ENCODE data around the gene ARVCF.

ARVCF gene

GRCh38 chr22:20003304-20003703 is 13.3 kb downstream of the ARVCF start:
- no peak overlapping the region for H2BK12ac ChIP-seq (ENCODE audit: low read length)
- H2AFZ ChIP-seq (ENCODE audit: insufficient read depth, low read length, poor library complexity) = no peak overlapping the region
- no peak overlapping the region for H4K8ac ChIP-seq (ENCODE audit: low read depth, low read length)
- H4K12ac ChIP-seq (ENCODE audit: low read depth, low read length) = no peak overlapping the region
- H3K79me2 ChIP-seq (ENCODE audit: control insufficient read depth, insufficient read depth, low read length, poor library complexity) = no peaks in the 10 kb centered on the region
- no peaks in the 10 kb centered on the region for H3K79me1 ChIP-seq (ENCODE audit: low read length)
- no peak overlapping the region for H2AK5ac ChIP-seq (ENCODE audit: low read length)
- no peak overlapping the region for H3K4me3 ChIP-seq (ENCODE audit: low read depth, low read length)
- H3K23ac ChIP-seq (ENCODE audit: low read length) = no peak overlapping the region
- no CpG with 5 or more reads among the region's 1 CpG for WGBS (ENCODE audit: extremely low coverage, insufficient coverage, insufficient read length)
- DNase-seq = no peak
- no peak overlapping the region for H3K18ac ChIP-seq (ENCODE audit: low read length)
- H3K36me3 ChIP-seq (ENCODE audit: control insufficient read depth in 1 of 2, insufficient read depth in 2 of 2, low read length in 2 of 2) = no peaks in the 10 kb centered on the region
- H3K14ac ChIP-seq (ENCODE audit: low read length) = no peak overlapping the region
- no peak overlapping the region for H3K4ac ChIP-seq (ENCODE audit: low read depth, low read length)
- no peak overlapping the region for H3K27ac ChIP-seq (ENCODE audit: low read depth, low read length)
- no peak overlapping the region for H3K4me2 ChIP-seq (ENCODE audit: low read length)
- no peak overlapping the region for H4K91ac ChIP-seq (ENCODE audit: low read depth, low read length)
- no peak overlapping the region for H3K9ac ChIP-seq (ENCODE audit: low read length)
- H3K4me1 ChIP-seq (ENCODE audit: control insufficient read depth in 1 of 2, insufficient read depth in 2 of 2, low read length in 2 of 2) = peaks cover 0 to 1% of the 10 kb centered on the region in 2 experiments
- H3K27me3 ChIP-seq (ENCODE audit: insufficient read depth, low read length) = no peaks in the 10 kb centered on the region
- H2BK120ac ChIP-seq (ENCODE audit: insufficient read depth, low read length, poor library complexity) = no peak overlapping the region
- no peaks in the 10 kb centered on the region for H3K9me3 ChIP-seq (ENCODE audit: insufficient read depth, low read depth, low read length)
- H2BK5ac ChIP-seq (ENCODE audit: low read depth, low read length, poor library complexity) = no peak overlapping the region

- Histone ChIP-seq H3K4me1 (ENCODE audit: control insufficient read depth in 1 of 2, insufficient read depth in 2 of 2, low read length in 2 of 2) (peaks cover 0 to 2% of the 10 kb centered on the region in 2 experiments), H4K8ac (ENCODE audit: low read depth, low read length) (no peak overlapping the region), H2BK12ac (ENCODE audit: low read length) (no peak overlapping the region), H3K4me3 (ENCODE audit: low read depth, low read length) (no peak overlapping the region), H2AFZ (ENCODE audit: insufficient read depth, low read length, poor library complexity) (no peak overlapping the region), H2BK5ac (ENCODE audit: low read depth, low read length, poor library complexity) (no peak overlapping the region), H3K23ac (ENCODE audit: low read length) (no peak overlapping the region), H3K9ac (ENCODE audit: low read length) (no peak overlapping the region), H3K4ac (ENCODE audit: low read depth, low read length) (no peak overlapping the region), H2BK120ac (ENCODE audit: insufficient read depth, low read length, poor library complexity) (no peak overlapping the region), H4K91ac (ENCODE audit: low read depth, low read length) (no peak overlapping the region), H3K36me3 (ENCODE audit: control insufficient read depth in 1 of 2, insufficient read depth in 2 of 2, low read length in 2 of 2) (no peaks in the 10 kb centered on the region), H4K12ac (ENCODE audit: low read depth, low read length) (no peak overlapping the region), H3K79me1 (ENCODE audit: low read length) (no peaks in the 10 kb centered on the region), H3K79me2 (ENCODE audit: control insufficient read depth, insufficient read depth, low read length, poor library complexity) (no peaks in the 10 kb centered on the region), H3K27ac (ENCODE audit: low read depth, low read length) (no peak overlapping the region), H3K14ac (ENCODE audit: low read length) (no peak overlapping the region), H2AK5ac (ENCODE audit: low read length) (no peak overlapping the region), H3K9me3 (ENCODE audit: insufficient read depth, low read depth, low read length) (peaks cover 2% of the 10 kb centered on the region), H3K4me2 (ENCODE audit: low read length) (no peak overlapping the region), H3K27me3 (ENCODE audit: insufficient read depth, low read length) (no peaks in the 10 kb centered on the region), H3K18ac (ENCODE audit: low read length) (no peak overlapping the region)
- DNase-seq = no peak
- no CpG with 5 or more reads among the region's 2 CpGs for WGBS (ENCODE audit: extremely low coverage, insufficient coverage, insufficient read length)
Observed at GRCh38 chr22:20002636-20003035, 14.0 kb downstream of the ARVCF start.

GRCh38 chr22:20002128-20002527 is 14.5 kb downstream of the ARVCF start:
- no peak overlapping the region for H2AK5ac ChIP-seq (ENCODE audit: low read length)
- no peak overlapping the region for H3K18ac ChIP-seq (ENCODE audit: low read length)

GRCh38 chr22:20001082-20001638 is 15.5 kb downstream of the ARVCF start:
- peak; percentile 43 to 56 for DNase-seq
- Histone ChIP-seq H3K4me2 (ENCODE audit: low read length) (no peak overlapping the region), H3K79me1 (ENCODE audit: low read length) (no peaks in the 10 kb centered on the region), H2BK12ac (ENCODE audit: low read length) (no peak overlapping the region), H3K18ac (ENCODE audit: low read length) (no peak overlapping the region), H3K79me2 (ENCODE audit: control insufficient read depth, insufficient read depth, low read length, poor library complexity) (no peaks in the 10 kb centered on the region), H4K8ac (ENCODE audit: low read depth, low read length) (no peak overlapping the region), H3K36me3 (ENCODE audit: control insufficient read depth in 1 of 2, insufficient read depth in 2 of 2, low read length in 2 of 2) (no peaks in the 10 kb centered on the region), H2AFZ (ENCODE audit: insufficient read depth, low read length, poor library complexity) (no peak overlapping the region), H2BK5ac (ENCODE audit: low read depth, low read length, poor library complexity) (no peak overlapping the region), H3K4me3 (ENCODE audit: low read depth, low read length) (no peak overlapping the region), H3K9me3 (ENCODE audit: insufficient read depth, low read depth, low read length) (peaks cover 2% of the 10 kb centered on the region), H3K4me1 (ENCODE audit: control insufficient read depth in 1 of 2, insufficient read depth in 2 of 2, low read length in 2 of 2) (peaks cover 0 to 2% of the 10 kb centered on the region in 2 experiments), H3K4ac (ENCODE audit: low read depth, low read length) (no peak overlapping the region), H3K23ac (ENCODE audit: low read length) (no peak overlapping the region), H3K27me3 (ENCODE audit: insufficient read depth, low read length) (no peaks in the 10 kb centered on the region), H4K12ac (ENCODE audit: low read depth, low read length) (no peak overlapping the region), H3K14ac (ENCODE audit: low read length) (no peak overlapping the region), H2AK5ac (ENCODE audit: low read length) (no peak overlapping the region), H3K27ac (ENCODE audit: low read depth, low read length) (no peak overlapping the region), H3K9ac (ENCODE audit: low read length) (no peak overlapping the region), H4K91ac (ENCODE audit: low read depth, low read length) (no peak overlapping the region), H2BK120ac (ENCODE audit: insufficient read depth, low read length, poor library complexity) (no peak overlapping the region)
- no CpG with 5 or more reads among the region's 11 CpGs for WGBS (ENCODE audit: extremely low coverage, insufficient coverage, insufficient read length)

More at GRCh38 chr22:20002128-20002527, 14.5 kb downstream of the ARVCF start:
- Histone ChIP-seq H4K12ac (ENCODE audit: low read depth, low read length) (no peak overlapping the region), H3K79me2 (ENCODE audit: control insufficient read depth, insufficient read depth, low read length, poor library complexity) (no peaks in the 10 kb centered on the region), H3K79me1 (ENCODE audit: low read length) (no peaks in the 10 kb centered on the region), H3K4me2 (ENCODE audit: low read length) (no peak overlapping the region), H3K9ac (ENCODE audit: low read length) (no peak overlapping the region), H3K27me3 (ENCODE audit: insufficient read depth, low read length) (no peaks in the 10 kb centered on the region), H3K9me3 (ENCODE audit: insufficient read depth, low read depth, low read length) (peaks cover 2% of the 10 kb centered on the region), H4K8ac (ENCODE audit: low read depth, low read length) (no peak overlapping the region), H3K23ac (ENCODE audit: low read length) (no peak overlapping the region), H2BK120ac (ENCODE audit: insufficient read depth, low read length, poor library complexity) (no peak overlapping the region), H3K4me1 (ENCODE audit: control insufficient read depth in 1 of 2, insufficient read depth in 2 of 2, low read length in 2 of 2) (peaks cover 0 to 2% of the 10 kb centered on the region in 2 experiments), H3K14ac (ENCODE audit: low read length) (no peak overlapping the region), H3K4me3 (ENCODE audit: low read depth, low read length) (no peak overlapping the region), H2BK12ac (ENCODE audit: low read length) (no peak overlapping the region), H3K36me3 (ENCODE audit: control insufficient read depth in 1 of 2, insufficient read depth in 2 of 2, low read length in 2 of 2) (no peaks in the 10 kb centered on the region), H2BK5ac (ENCODE audit: low read depth, low read length, poor library complexity) (no peak overlapping the region), H3K4ac (ENCODE audit: low read depth, low read length) (no peak overlapping the region), H2AFZ (ENCODE audit: insufficient read depth, low read length, poor library complexity) (no peak overlapping the region), H3K27ac (ENCODE audit: low read depth, low read length) (no peak overlapping the region), H4K91ac (ENCODE audit: low read depth, low read length) (no peak overlapping the region)
- DNase-seq = no peak
- WGBS (ENCODE audit: extremely low coverage, insufficient coverage, insufficient read length) = no CpG with 5 or more reads among the region's 9 CpGs
